Stimulated activated memory B cell treated with anti-CD40 and anti-IgM and Interleukin-4, amounts not matched to agents 10 μg/mL and 1 μg/mL and 100 μg/mL, for 72 hours (primary cell): Measurements from ENCODE around the gene MYZAP.

Source experiments
- ATAC-seq: fragments of 150-1000 bp; cut with Tn5 transposase; 2 replicates; pipeline ENCODE4 v1.10.0; 2021
- H3K27ac Mint-ChIP-seq: one replicate; pipeline ENCODE4 v1.8.0; 2022; ENCODE audit warnings: mild to moderate bottlenecking, mixed read lengths
- H3K27me3 Mint-ChIP-seq: one replicate; pipeline ENCODE4 v1.8.0; 2022; ENCODE audit warnings: mixed read lengths
- H3K36me3 Mint-ChIP-seq: one replicate; pipeline ENCODE4 v1.8.0; 2022; ENCODE audit warnings: mixed read lengths
- H3K4me1 Mint-ChIP-seq: one replicate; pipeline ENCODE4 v1.8.0; 2022; ENCODE audit warnings: mixed read lengths
- H3K4me3 Mint-ChIP-seq: one replicate; pipeline ENCODE4 v1.8.0; 2022; ENCODE audit warnings: mild to moderate bottlenecking, moderate library complexity, mixed read lengths
- H3K9me3 Mint-ChIP-seq: one replicate; pipeline ENCODE4 v1.8.0; 2022; ENCODE audit warnings: mixed read lengths

MYZAP gene

GRCh38 chr15:57573151-57573550, 18.6 kb upstream of the MYZAP start:
- Mint-ChIP-seq H3K9me3 (no peaks in the 10 kb centered on the region), H3K27ac (no peak overlapping the region), H3K27me3 (no peaks in the 10 kb centered on the region), H3K4me1 (peaks cover 10% of the 10 kb centered on the region), H3K36me3 (no peaks in the 10 kb centered on the region), H3K4me3 (no peak overlapping the region)
- ATAC-seq = no peak

GRCh38 chr15:57575363-57575762, 16.3 kb upstream of the MYZAP start:
- H3K4me1 Mint-ChIP-seq = peaks cover 5% of the 10 kb centered on the region
- no peaks in the 10 kb centered on the region for H3K36me3 Mint-ChIP-seq
- H3K27me3 Mint-ChIP-seq = peaks cover 16% of the 10 kb centered on the region
- no peak overlapping the region for H3K4me3 Mint-ChIP-seq
- H3K27ac Mint-ChIP-seq = no peak overlapping the region
- ATAC-seq = no peak
- no peaks in the 10 kb centered on the region for H3K9me3 Mint-ChIP-seq

- Mint-ChIP-seq H3K27me3 (peaks cover 17% of the 10 kb centered on the region), H3K4me1 (no peaks in the 10 kb centered on the region), H3K4me3 (no peak overlapping the region), H3K9me3 (peaks cover 6% of the 10 kb centered on the region), H3K27ac (no peak overlapping the region), H3K36me3 (peaks cover 8% of the 10 kb centered on the region)
- no peak for ATAC-seq
These were observed 13.3 kb upstream of the MYZAP start for GRCh38 chr15:57578288-57578900.

- Mint-ChIP-seq H3K27ac (no peak overlapping the region), H3K4me3 (no peak overlapping the region), H3K9me3 (peaks cover 8% of the 10 kb centered on the region), H3K4me1 (no peaks in the 10 kb centered on the region), H3K27me3 (peaks cover 17% of the 10 kb centered on the region), H3K36me3 (peaks cover 11% of the 10 kb centered on the region)
- no peak for ATAC-seq
These were observed 11.3 kb upstream of the MYZAP start for GRCh38 chr15:57580428-57580827.

- no peak for ATAC-seq
- Mint-ChIP-seq H3K9me3 (peaks cover 8% of the 10 kb centered on the region), H3K27me3 (peaks cover 17% of the 10 kb centered on the region), H3K4me1 (no peaks in the 10 kb centered on the region), H3K27ac (no peak overlapping the region), H3K36me3 (peaks cover 11% of the 10 kb centered on the region), H3K4me3 (no peak overlapping the region)
These were observed 10.8 kb upstream of the MYZAP start for GRCh38 chr15:57580866-57581265.

GRCh38 chr15:57582090-57582489, 9.6 kb upstream of the MYZAP start:
- H3K9me3 Mint-ChIP-seq = peaks cover 8% of the 10 kb centered on the region
- no peak for ATAC-seq
- H3K27me3 Mint-ChIP-seq = peaks cover 17% of the 10 kb centered on the region
- peaks cover 9% of the 10 kb centered on the region for H3K4me1 Mint-ChIP-seq
- H3K36me3 Mint-ChIP-seq = peaks cover 11% of the 10 kb centered on the region
- H3K27ac Mint-ChIP-seq = no peak overlapping the region
- H3K4me3 Mint-ChIP-seq = no peak overlapping the region

GRCh38 chr15:57583282-57583681, 8.4 kb upstream of the MYZAP start:
- Mint-ChIP-seq H3K4me3 (no peak overlapping the region), H3K36me3 (peaks cover 11% of the 10 kb centered on the region), H3K9me3 (peaks cover 8% of the 10 kb centered on the region), H3K27me3 (peaks cover 17% of the 10 kb centered on the region), H3K4me1 (peaks cover 19% of the 10 kb centered on the region), H3K27ac (peak overlapping the region; percentile 13)
- ATAC-seq = no peak

- Mint-ChIP-seq H3K36me3 (peaks cover 11% of the 10 kb centered on the region), H3K27me3 (peaks cover 17% of the 10 kb centered on the region), H3K27ac (peak overlapping the region; percentile 13)
These were observed 8.0 kb upstream of the MYZAP start for GRCh38 chr15:57583720-57584119.

GRCh38 chr15:57586661-57587424, 4.9 kb upstream of the MYZAP start:
- Mint-ChIP-seq H3K9me3 (peaks cover 8% of the 10 kb centered on the region), H3K27ac (peak overlapping the region; percentile 81), H3K4me3 (peak overlapping the region; percentile 4), H3K4me1 (peaks cover 44% of the 10 kb centered on the region), H3K27me3 (peaks cover 24% of the 10 kb centered on the region), H3K36me3 (peaks cover 11% of the 10 kb centered on the region)
- ATAC-seq = peak; percentile 84

More at GRCh38 chr15:57583720-57584119, 8.0 kb upstream of the MYZAP start:
- Mint-ChIP-seq H3K9me3 (peaks cover 8% of the 10 kb centered on the region), H3K4me3 (no peak overlapping the region), H3K4me1 (peaks cover 24% of the 10 kb centered on the region)
- ATAC-seq = no peak

GRCh38 chr15:57589281-57589680, 2.4 kb upstream of the MYZAP start:
- ATAC-seq = no peak
- Mint-ChIP-seq H3K36me3 (no peaks in the 10 kb centered on the region), H3K27me3 (peaks cover 24% of the 10 kb centered on the region), H3K4me3 (no peak overlapping the region), H3K4me1 (peaks cover 44% of the 10 kb centered on the region), H3K27ac (peak overlapping the region; percentile 81), H3K9me3 (no peaks in the 10 kb centered on the region)

GRCh38 chr15:57589754-57590153, 1.9 kb upstream of the MYZAP start:
- Mint-ChIP-seq H3K27ac (peak overlapping the region; percentile 81), H3K27me3 (peaks cover 24% of the 10 kb centered on the region), H3K9me3 (no peaks in the 10 kb centered on the region), H3K36me3 (no peaks in the 10 kb centered on the region), H3K4me1 (peaks cover 44% of the 10 kb centered on the region), H3K4me3 (no peak overlapping the region)
- no peak for ATAC-seq

GRCh38 chr15:57591237-57591821, 375 bp upstream of the MYZAP start:
- H3K9me3 Mint-ChIP-seq = no peaks in the 10 kb centered on the region
- H3K27ac Mint-ChIP-seq = peak overlapping the region; percentile 58
- ATAC-seq = peak; percentile 4
- H3K4me1 Mint-ChIP-seq = peaks cover 43% of the 10 kb centered on the region
- H3K36me3 Mint-ChIP-seq = no peaks in the 10 kb centered on the region
- peak overlapping the region; percentile 73 for H3K4me3 Mint-ChIP-seq
- H3K27me3 Mint-ChIP-seq = peaks cover 24% of the 10 kb centered on the region

- H3K27ac Mint-ChIP-seq = no peak overlapping the region
- peaks cover 24% of the 10 kb centered on the region for H3K27me3 Mint-ChIP-seq
- no peaks in the 10 kb centered on the region for H3K9me3 Mint-ChIP-seq
- peaks cover 32% of the 10 kb centered on the region for H3K4me1 Mint-ChIP-seq
- H3K36me3 Mint-ChIP-seq = no peaks in the 10 kb centered on the region
- peak overlapping the region; percentile 47 for H3K4me3 Mint-ChIP-seq
- no peak for ATAC-seq
These were observed 722 bp downstream of the MYZAP start for GRCh38 chr15:57592426-57592825.

GRCh38 chr15:57592836-57593420, 1.2 kb downstream of the MYZAP start:
- ATAC-seq = no peak
- Mint-ChIP-seq H3K27ac (no peak overlapping the region), H3K4me1 (peaks cover 27% of the 10 kb centered on the region), H3K36me3 (no peaks in the 10 kb centered on the region), H3K4me3 (no peak overlapping the region), H3K9me3 (no peaks in the 10 kb centered on the region), H3K27me3 (peaks cover 24% of the 10 kb centered on the region)

GRCh38 chr15:57594479-57594878, 2.8 kb downstream of the MYZAP start:
- H3K27ac Mint-ChIP-seq = no peak overlapping the region
- peaks cover 13% of the 10 kb centered on the region for H3K4me1 Mint-ChIP-seq
- H3K9me3 Mint-ChIP-seq = no peaks in the 10 kb centered on the region
- peaks cover 26% of the 10 kb centered on the region for H3K27me3 Mint-ChIP-seq
- H3K4me3 Mint-ChIP-seq = no peak overlapping the region
- H3K36me3 Mint-ChIP-seq = no peaks in the 10 kb centered on the region
- ATAC-seq = no peak
